ENCODE data around the gene LDLRAD2.
"Not testable (repeated sequence)": the region's sequence is repeated elsewhere in the genome, so short reads cannot be mapped to it uniquely, and the experiment has no call there.

DNA sequence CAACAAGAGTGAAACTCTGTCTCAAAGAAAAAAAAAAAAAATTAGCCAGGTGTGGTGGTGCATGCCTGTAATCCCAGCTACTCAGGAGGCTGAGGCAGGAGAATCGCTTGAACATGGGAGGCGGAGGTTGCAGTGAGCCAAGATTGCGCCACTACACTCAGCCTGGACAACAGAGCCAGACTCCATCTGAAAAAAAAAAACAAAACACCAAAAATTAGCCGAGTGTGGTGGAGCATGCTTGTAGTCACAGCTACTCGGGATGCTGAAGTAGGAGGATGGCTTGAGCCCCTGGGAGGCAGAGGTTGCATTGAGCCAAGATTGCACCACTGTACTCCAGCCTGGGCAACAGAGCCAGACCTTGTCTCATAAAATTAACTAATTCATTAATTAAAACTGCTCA, 35.1 kb upstream of the LDLRAD2 start:
- not testable (repeated sequence) for TF ChIP-seq POLR2AphosphoS5, POLR2A (IDR thresholded peaks at IDR 0.05; ENCODE audit: low read depth, low read length)
